Muscle layer of colon (tissue), 2 donors: ENCODE results near the gene ANO9.

Source experiments
- H3K27ac ChIP-seq: one replicate; pipeline ENCODE4 v1.7.0; 2013; ENCODE audit warnings: low read depth, mild to moderate bottlenecking, low read length, moderate library complexity
- H3K27me3 ChIP-seq, 2 donors: one replicate each; pipeline ENCODE4 v1.7.0; 2013; ENCODE audit warnings: low read length in 2 of 2, mild to moderate bottlenecking in 2 of 2; ENCODE audit not compliant: insufficient read depth in 2 of 2, control insufficient read depth in 1 of 2
- H3K36me3 ChIP-seq: one replicate; pipeline ENCODE4 v1.7.0; 2013; ENCODE audit warnings: mild to moderate bottlenecking, low read length; ENCODE audit not compliant: insufficient read depth
- H3K4me1 ChIP-seq: one replicate; pipeline ENCODE4 v1.7.0; 2013; ENCODE audit warnings: mild to moderate bottlenecking, low read length; ENCODE audit not compliant: insufficient read depth
- H3K4me3 ChIP-seq, 2 donors: one replicate each; pipeline ENCODE4 v1.7.0; 2013; ENCODE audit warnings: low read length in 2 of 2, low read depth in 1 of 2, mild to moderate bottlenecking in 1 of 2, moderate library complexity in 1 of 2
- H3K9ac ChIP-seq: one replicate; pipeline ENCODE4 v1.7.0; 2013; ENCODE audit warnings: low read length
- H3K9me3 ChIP-seq: one replicate; pipeline ENCODE4 v1.7.0; 2013; ENCODE audit warnings: mild to moderate bottlenecking, low read length
- donor health status: abdominal sarcoma.
- donor health status: Adenocarcinoma of cecum.

ANO9 gene

DNA sequence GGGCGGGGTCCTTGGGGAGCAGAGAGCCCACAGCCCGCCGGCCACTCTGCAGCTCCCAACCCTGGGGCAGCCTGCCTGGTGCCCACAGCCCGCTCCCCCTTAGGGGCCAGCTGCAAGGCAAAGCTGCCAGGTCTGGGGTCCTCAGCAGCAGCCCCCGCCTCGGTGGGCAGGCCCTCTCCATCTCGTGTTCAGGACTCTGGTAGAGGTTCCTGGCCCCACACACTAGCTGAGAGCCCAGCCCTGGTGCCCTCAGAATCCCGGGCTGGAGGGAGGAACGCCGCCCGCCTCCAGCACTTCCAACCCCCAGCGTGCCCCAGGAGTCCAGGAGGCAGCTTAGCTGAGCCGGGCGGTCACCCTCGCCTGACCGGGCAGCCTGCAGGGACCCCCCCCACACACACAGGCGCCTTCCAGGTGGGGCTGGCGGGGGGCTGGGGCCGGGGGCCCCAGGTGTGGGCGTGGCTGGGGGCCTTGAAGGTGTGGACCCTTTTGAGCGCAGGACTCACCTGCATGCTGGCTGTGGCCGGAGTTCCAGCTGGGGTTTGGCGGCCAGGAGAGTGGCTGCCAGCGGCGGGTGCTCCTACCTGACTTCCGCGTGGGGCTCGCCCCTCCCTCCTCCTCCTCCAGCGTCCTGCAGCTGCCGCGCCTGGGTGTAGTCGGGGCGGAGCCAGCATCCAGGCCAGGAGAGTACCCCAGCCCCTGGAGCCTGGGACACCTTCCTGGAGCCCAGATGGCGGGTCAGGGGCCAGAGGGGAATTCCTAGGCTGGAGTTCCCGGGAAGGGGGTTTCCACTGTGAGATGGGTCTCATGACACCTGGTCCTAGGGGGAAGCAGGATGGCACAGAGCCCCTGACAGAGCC lies at the start of gene ANO9:
ANO9 (minus strand) TSS at position 594 of the 857 bp plus-strand sequence; CDS start at position 509, 85 bp downstream.
- no peaks in the 10 kb centered on the region for H3K4me1 ChIP-seq
- H3K36me3 ChIP-seq: no peaks in the 10 kb centered on the region
- H3K9ac ChIP-seq: no peak within 1 kb of the TSS
- no peak within 1 kb of the TSS for H3K27ac ChIP-seq
- no peak within 1 kb of the TSS for H3K4me3 ChIP-seq
- peaks cover 0 to 23% of the 10 kb centered on the region in 2 donors for H3K27me3 ChIP-seq
- no peaks in the 10 kb centered on the region for H3K9me3 ChIP-seq

DNA sequence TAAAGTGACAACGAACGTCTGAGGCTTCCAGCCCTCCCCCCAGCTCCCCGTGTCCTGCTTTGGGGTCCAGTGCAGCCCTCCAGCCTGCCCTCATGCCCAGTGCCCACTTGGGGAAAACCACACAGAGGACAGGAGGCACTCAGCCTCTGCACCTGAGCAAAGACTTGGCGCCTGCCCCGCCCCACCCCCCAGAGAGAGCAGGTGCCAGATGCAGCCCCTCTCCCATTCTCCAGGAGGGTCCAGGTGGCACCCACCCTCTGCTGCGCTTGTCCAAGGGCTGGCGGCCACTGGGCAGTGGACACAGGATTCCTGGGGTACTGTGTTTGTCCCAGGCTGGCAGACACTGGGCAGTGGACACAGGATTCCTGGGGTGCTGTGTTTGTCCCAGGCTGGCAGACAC lies 49.5 kb upstream of the ANO9 start:
- Histone ChIP-seq H3K27me3 (no peaks in the 10 kb centered on the region), H3K36me3 (peaks cover 13% of the 10 kb centered on the region), H3K27ac (no peak overlapping the region), H3K4me3 (no peak overlapping the region), H3K4me1 (no peaks in the 10 kb centered on the region), H3K9ac (no peak overlapping the region), H3K9me3 (no peaks in the 10 kb centered on the region)

DNA sequence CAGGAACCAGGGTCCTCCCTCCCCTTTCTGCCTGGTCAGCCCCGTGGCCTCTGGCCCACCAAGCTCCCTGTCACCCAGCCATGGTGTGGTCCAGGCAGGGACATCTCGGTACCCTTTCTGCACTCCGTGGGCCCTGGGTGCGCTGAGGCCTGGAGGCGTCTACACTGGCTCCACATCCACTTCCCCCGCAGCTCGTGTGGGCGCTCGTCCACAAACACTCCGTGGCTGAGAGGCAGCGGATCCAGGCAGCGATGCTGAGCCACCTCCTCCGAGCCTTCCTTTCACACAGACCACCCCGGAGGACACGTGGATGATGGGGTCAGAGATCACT lies 49.1 kb upstream of the ANO9 start:
- Histone ChIP-seq H3K27me3 (no peaks in the 10 kb centered on the region), H3K9ac (no peak overlapping the region), H3K9me3 (no peaks in the 10 kb centered on the region), H3K27ac (no peak overlapping the region), H3K4me1 (no peaks in the 10 kb centered on the region), H3K4me3 (no peak overlapping the region), H3K36me3 (peaks cover 13% of the 10 kb centered on the region)

DNA sequence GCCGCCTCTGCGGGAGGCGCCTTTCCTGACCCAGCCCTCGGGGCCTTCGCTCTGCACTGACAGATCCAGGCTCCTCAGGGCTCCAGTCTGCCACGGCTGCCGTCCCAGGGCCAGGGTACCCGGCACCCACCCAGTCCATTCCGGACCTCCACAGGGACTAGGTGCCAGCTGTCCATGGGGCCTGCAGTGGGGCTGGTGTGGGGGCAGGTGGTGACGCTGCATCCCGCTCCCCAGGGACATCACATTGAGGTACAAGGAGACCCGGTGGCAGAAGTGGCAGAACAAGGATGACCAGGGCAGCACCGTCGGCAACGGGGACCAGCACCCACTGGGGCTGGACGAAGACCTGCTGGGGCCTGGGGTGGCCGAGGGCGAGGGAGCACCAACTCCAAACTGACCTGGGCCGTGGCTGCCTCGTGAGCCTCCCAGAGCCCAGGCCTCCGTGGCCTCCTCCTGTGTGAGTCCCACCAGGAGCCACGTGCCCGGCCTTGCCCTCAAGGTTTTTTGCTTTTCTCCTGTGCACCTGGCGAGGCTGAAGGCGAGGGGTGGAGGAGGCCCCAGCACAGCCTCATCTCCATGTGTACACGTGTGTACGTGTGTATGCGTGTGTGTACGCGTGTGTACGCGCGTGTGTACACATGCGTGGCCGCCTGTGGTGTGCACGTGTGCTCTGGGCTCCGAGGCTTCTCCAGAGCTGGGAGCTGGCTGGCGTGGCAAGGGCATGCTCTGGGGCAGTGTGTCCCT lies 48.5 kb upstream of the ANO9 start:
- peaks cover 8% of the 10 kb centered on the region for H3K36me3 ChIP-seq
- no peak overlapping the region for H3K4me3 ChIP-seq
- H3K27ac ChIP-seq: no peak overlapping the region

DNA sequence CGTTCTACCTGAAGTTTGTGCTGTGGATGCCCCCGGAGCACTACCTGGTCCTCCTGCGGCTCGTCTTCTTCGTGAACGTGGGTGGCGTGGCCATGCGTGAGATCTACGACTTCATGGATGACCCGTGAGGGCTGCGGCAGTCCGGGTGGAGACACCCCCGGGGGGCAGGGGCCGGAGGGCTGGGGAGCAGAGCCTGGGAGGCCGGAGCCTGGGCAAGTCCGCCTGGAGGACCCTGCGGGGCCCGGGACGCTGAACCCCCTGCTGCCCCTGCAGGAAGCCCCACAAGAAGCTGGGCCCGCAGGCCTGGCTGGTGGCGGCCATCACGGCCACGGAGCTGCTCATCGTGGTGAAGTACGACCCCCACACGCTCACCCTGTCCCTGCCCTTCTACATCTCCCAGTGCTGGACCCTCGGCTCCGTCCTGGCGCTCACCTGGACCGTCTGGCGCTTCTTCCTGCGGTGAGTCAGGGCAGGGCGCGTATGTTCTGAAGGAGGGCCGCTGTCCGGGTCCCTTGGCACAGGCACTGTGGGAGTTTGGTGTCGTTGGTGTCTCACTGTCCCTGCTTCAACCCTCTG lies 47.9 kb upstream of the ANO9 start:
- Histone ChIP-seq H3K27me3 (no peaks in the 10 kb centered on the region), H3K36me3 (peaks cover 4% of the 10 kb centered on the region), H3K27ac (no peak overlapping the region), H3K9ac (no peak overlapping the region), H3K4me3 (no peak overlapping the region), H3K4me1 (no peaks in the 10 kb centered on the region), H3K9me3 (no peaks in the 10 kb centered on the region)

More for the DNA sequence above, 48.5 kb upstream of the ANO9 start:
- Histone ChIP-seq H3K9ac (no peak overlapping the region), H3K9me3 (no peaks in the 10 kb centered on the region), H3K4me1 (no peaks in the 10 kb centered on the region), H3K27me3 (no peaks in the 10 kb centered on the region)

DNA sequence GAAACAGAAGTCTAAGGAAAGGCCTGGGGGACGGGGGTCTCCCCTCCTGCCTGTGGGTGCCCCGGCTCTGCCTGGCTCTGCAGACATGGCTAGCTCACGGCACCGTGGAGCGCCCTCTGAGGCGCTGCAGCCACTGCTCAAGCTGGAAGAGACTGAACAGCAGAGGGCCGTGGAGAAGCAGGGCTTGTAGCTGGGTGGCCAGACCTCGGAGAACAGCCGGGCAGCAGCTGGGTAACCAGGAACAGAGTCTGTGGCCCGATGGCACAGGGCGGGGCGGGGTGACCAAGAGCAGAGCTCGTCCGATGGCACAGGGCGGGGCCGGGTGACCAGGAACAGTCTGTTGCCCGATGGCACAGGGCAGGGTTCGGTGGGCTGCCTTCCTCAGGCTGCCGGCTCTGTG lies 47.2 kb upstream of the ANO9 start:
- Histone ChIP-seq H3K4me1 (no peaks in the 10 kb centered on the region), H3K4me3 (no peak overlapping the region), H3K27me3 (no peaks in the 10 kb centered on the region), H3K27ac (no peak overlapping the region), H3K36me3 (peaks cover 4% of the 10 kb centered on the region), H3K9ac (no peak overlapping the region), H3K9me3 (no peaks in the 10 kb centered on the region)

- H3K4me1 ChIP-seq: no peaks in the 10 kb centered on the region
- H3K27ac ChIP-seq: no peak overlapping the region
- no peaks in the 10 kb centered on the region for H3K9me3 ChIP-seq
- no peak overlapping the region for H3K4me3 ChIP-seq
- no peaks in the 10 kb centered on the region for H3K27me3 ChIP-seq
- peaks cover 4% of the 10 kb centered on the region for H3K36me3 ChIP-seq
- H3K9ac ChIP-seq: no peak overlapping the region
Measured at GRCh38 chr11:488579-488978, 46.8 kb upstream of the ANO9 start.

DNA sequence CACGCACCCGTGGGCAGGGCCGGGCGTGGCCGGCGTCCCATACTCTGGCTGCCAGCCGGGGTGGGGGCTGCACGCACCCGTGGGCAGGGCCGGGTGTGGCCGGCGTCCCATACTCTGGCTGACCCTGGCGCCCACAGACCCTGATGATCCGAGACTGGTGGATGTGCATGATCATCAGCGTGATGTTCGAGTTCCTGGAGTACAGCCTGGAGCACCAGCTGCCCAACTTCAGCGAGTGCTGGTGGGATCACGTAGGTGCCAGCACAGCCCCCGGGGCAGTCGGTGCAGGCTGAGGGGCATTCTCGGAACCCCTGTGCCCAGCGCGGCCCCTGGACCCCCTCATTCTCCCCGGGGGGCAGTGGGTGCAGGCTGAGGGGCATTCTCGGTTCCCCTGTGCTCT lies 46.3 kb upstream of the ANO9 start:
- Histone ChIP-seq H3K27me3 (no peaks in the 10 kb centered on the region), H3K9me3 (no peaks in the 10 kb centered on the region), H3K9ac (no peak overlapping the region), H3K4me3 (no peak overlapping the region), H3K4me1 (no peaks in the 10 kb centered on the region), H3K36me3 (peaks cover 4% of the 10 kb centered on the region), H3K27ac (no peak overlapping the region)

GRCh38 chr11:487571-488021 lies 45.8 kb upstream of the ANO9 start:
- Histone ChIP-seq H3K27ac (no peak overlapping the region), H3K4me3 (no peak overlapping the region), H3K9ac (no peak overlapping the region), H3K27me3 (no peaks in the 10 kb centered on the region), H3K9me3 (no peaks in the 10 kb centered on the region), H3K36me3 (peaks cover 4% of the 10 kb centered on the region), H3K4me1 (no peaks in the 10 kb centered on the region)

DNA sequence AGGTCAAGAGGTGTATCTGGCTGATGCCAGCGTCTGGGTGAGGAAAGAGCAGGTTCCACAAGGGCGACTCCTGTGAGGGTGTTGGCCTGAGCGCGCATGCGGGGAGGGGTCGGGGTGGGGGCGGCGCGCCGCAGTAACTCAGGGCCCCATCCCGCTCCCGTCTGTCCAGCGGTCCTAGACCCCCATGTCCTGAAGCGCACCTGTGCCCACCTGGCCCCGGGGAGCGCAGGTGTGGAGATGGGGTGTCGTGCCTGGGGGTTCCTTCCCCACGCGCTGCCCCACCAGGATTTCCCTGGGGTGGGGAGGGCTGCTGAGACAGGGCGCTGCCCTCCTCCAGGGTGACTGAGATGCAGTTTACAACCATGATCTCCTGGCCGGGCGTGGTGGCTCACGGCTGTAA lies 44.4 kb upstream of the ANO9 start:
- H3K36me3 ChIP-seq: peaks cover 4% of the 10 kb centered on the region
- no peak overlapping the region for H3K9ac ChIP-seq
- no peaks in the 10 kb centered on the region for H3K9me3 ChIP-seq
- H3K4me3 ChIP-seq: no peak overlapping the region
- H3K27ac ChIP-seq: no peak overlapping the region
- H3K4me1 ChIP-seq: no peaks in the 10 kb centered on the region
- no peaks in the 10 kb centered on the region for H3K27me3 ChIP-seq

- Histone ChIP-seq H3K27ac (no peak overlapping the region), H3K27me3 (no peaks in the 10 kb centered on the region), H3K4me3 (no peak overlapping the region), H3K4me1 (no peaks in the 10 kb centered on the region), H3K9ac (no peak overlapping the region), H3K9me3 (no peaks in the 10 kb centered on the region), H3K36me3 (no peaks in the 10 kb centered on the region)
Measured at GRCh38 chr11:484616-485015, 42.8 kb upstream of the ANO9 start.
